ENCODE data around the gene PARD3B. TPM values are rescaled to one million over a fixed set of nuclear protein-coding genes. Genes with fewer than 3 reads are reported as not detected.

Gene PARD3B
- total and polyA plus RNA-seq, 2 of the 8 experiments (the other 6 are each of a cell fraction or from before 2014, with no cell fraction given), result 1.2 to 5.7 TPM

- TF ChIP-seq E2F6 (IDR thresholded peaks at IDR 0.05), result no peak
- no peak for TF ChIP-seq PHF8 (conservative IDR thresholded peaks at IDR 0.05; ENCODE audit: low read depth, low read length)
- TF ChIP-seq CTCF (IDR thresholded peaks at IDR 0.05; ENCODE audit: control extremely low read depth in 1 of 3, insufficient read depth in 1 of 3, low read depth in 1 of 3, low read length in 3 of 3), result no peak
- TF ChIP-seq SP1 (IDR thresholded peaks at IDR 0.05; ENCODE audit: low read depth, low read length), result no peak
Observed at GRCh38 chr2:205117125-205117524, 571.9 kb downstream of the PARD3B start (continued).

All from H1 (cell line).